Parathyroid adenoma (tissue), 2 donors: ENCODE measurements around the gene BANF1.

ENCODE experiments used
- H2AFZ ChIP-seq: fragments of 300-600 bp; sonication (generic); one replicate; pipeline ENCODE4 v1.7.0; 2017; ENCODE audit warnings: antibody characterized with exemption, mild to moderate bottlenecking
- H3K27ac ChIP-seq: fragments of 300-600 bp; sonication (generic); one replicate; pipeline ENCODE4 v1.7.0; 2017
- H3K27me3 ChIP-seq: fragments of 300-600 bp; sonication (generic); one replicate; pipeline ENCODE4 v1.7.0; 2017; ENCODE audit warnings: low read length; ENCODE audit not compliant: control insufficient read depth, insufficient read depth
- H3K36me3 ChIP-seq: fragments of 300-600 bp; sonication (generic); one replicate; pipeline ENCODE4 v1.7.0; 2017; ENCODE audit warnings: low read length; ENCODE audit not compliant: control insufficient read depth, insufficient read depth
- H3K4me1 ChIP-seq: fragments of 300-600 bp; sonication (generic); one replicate; pipeline ENCODE4 v1.7.0; 2017; ENCODE audit warnings: control low read depth
- H3K4me2 ChIP-seq: fragments of 300-600 bp; sonication (generic); one replicate; pipeline ENCODE4 v1.7.0; 2017; ENCODE audit warnings: low read length
- H3K4me3 ChIP-seq: fragments of 300-600 bp; sonication (generic); one replicate; pipeline ENCODE4 v1.7.0; 2017; ENCODE audit warnings: low read depth, low read length
- H3K79me2 ChIP-seq: fragments of 300-600 bp; sonication (generic); one replicate; pipeline ENCODE4 v1.7.0; 2017; ENCODE audit warnings: control low read depth
- H3K9ac ChIP-seq: fragments of 300-600 bp; sonication (generic); one replicate; pipeline ENCODE4 v1.7.0; 2017; ENCODE audit warnings: mild to moderate bottlenecking
- H3K9me3 ChIP-seq: fragments of 300-600 bp; sonication (generic); one replicate; pipeline ENCODE4 v1.7.0; 2017; ENCODE audit warnings: low read length; ENCODE audit not compliant: control insufficient read depth
- TF ChIP-seq, protein P1 (sequence below): fragments of 300-600 bp; sonication (generic); IDR thresholded peaks from one replicate; pipeline ENCODE4 v1.7.0; 2017; ENCODE audit warnings: antibody characterized with exemption, mild to moderate bottlenecking
- donor health status: primary hyperparathyroidism.

The BANF1 gene

DNA sequence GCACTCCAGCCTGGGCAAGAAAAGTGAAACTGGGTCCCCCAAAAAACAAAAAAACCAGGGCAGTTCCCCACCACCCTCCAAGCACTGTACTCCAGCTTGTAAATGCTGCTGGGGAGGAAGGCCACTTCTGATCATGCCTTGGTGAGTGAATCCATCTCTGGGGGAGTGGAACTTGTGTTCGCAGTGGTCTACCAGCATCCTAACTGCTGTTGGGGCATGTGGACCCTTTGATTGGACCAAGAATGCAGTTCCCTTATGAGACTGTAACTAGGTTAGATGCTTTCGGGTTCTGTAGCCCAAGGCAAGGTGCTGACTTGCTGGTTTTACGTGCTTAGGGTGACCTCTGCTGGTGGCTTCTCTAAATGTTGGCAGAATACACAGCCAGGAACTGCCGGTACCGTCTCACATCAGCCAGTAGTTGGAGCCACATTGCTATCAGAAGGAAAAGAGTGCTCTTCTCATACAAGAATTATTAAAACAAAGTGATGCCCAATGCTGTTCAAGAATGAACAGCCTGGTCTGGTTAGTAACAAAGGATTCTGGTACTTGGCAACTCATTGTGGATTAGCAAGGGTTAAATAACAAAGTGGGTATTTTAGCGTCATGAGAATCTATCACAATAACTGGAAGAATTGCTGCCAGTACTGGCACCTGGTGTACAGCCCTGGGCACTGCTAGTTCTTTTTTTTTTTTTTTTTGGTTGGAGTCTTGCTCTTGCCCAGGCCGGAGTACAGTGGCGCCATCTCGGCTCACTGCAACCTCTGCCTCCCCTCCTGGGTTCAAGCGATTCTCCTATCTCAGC, 13.3 kb upstream of the BANF1 start:
- Histone ChIP-seq H2AFZ (no peak overlapping the region), H3K4me2 (no peak overlapping the region), H3K4me3 (no peak overlapping the region), H3K36me3 (no peaks in the 10 kb centered on the region), H3K9me3 (no peaks in the 10 kb centered on the region), H3K79me2 (no peaks in the 10 kb centered on the region), H3K27ac (peak overlapping the region; percentile 15), H3K9ac (no peak overlapping the region), H3K27me3 (no peaks in the 10 kb centered on the region), H3K4me1 (no peaks in the 10 kb centered on the region)
- TF ChIP-seq, protein P1, sequence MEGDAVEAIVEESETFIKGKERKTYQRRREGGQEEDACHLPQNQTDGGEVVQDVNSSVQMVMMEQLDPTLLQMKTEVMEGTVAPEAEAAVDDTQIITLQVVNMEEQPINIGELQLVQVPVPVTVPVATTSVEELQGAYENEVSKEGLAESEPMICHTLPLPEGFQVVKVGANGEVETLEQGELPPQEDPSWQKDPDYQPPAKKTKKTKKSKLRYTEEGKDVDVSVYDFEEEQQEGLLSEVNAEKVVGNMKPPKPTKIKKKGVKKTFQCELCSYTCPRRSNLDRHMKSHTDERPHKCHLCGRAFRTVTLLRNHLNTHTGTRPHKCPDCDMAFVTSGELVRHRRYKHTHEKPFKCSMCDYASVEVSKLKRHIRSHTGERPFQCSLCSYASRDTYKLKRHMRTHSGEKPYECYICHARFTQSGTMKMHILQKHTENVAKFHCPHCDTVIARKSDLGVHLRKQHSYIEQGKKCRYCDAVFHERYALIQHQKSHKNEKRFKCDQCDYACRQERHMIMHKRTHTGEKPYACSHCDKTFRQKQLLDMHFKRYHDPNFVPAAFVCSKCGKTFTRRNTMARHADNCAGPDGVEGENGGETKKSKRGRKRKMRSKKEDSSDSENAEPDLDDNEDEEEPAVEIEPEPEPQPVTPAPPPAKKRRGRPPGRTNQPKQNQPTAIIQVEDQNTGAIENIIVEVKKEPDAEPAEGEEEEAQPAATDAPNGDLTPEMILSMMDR, result peak; percentile 89

DNA sequence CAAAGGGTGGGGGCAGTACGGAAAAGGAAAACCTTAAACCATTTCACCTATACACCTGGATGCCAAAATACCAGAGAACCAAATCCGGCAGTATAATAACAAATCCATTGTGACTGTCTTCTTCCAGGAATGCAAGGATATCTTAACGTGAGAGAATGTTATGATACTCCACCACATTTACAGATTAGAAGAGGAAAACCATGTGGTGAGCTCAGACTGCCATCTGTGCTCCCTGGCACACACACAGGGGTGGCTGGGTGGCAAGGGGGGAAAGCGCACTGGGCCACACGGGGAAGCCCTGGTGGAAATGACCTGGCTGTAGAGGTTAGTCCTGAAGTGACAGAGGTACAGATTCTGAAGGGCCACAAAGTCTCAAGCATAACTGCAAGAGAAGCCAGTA, 10.2 kb upstream of the BANF1 start:
- no peaks in the 10 kb centered on the region for H3K27me3 ChIP-seq
- TF ChIP-seq, protein P1, result no peak
- H3K4me2 ChIP-seq, result no peak overlapping the region
- H3K79me2 ChIP-seq, result no peaks in the 10 kb centered on the region
- no peak overlapping the region for H3K27ac ChIP-seq
- H3K9ac ChIP-seq, result no peak overlapping the region
- no peak overlapping the region for H2AFZ ChIP-seq
- H3K36me3 ChIP-seq, result no peaks in the 10 kb centered on the region
- no peak overlapping the region for H3K4me3 ChIP-seq
- H3K4me1 ChIP-seq, result no peaks in the 10 kb centered on the region
- no peaks in the 10 kb centered on the region for H3K9me3 ChIP-seq

DNA sequence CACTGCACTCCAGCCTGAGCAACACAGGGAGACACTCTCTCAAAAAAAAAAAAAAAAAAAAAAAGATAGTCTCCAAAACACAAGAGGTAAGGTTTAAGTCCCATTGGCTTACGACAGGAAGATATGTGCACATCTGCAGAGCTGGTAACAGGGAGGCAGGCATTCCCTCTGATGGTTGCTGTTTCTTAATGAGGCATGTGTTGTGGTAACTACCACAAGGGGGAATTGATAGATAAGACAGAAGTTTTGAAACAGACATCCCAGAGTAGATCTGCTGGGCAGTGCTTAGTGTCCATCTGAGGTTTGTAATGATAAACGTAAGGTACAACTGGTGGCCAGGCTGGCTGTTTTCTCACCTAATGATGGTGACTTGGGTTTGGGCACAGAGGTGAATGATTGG, 5.0 kb upstream of the BANF1 start:
- Histone ChIP-seq H3K9me3 (no peaks in the 10 kb centered on the region), H2AFZ (no peak overlapping the region), H3K4me2 (no peak overlapping the region), H3K4me1 (no peaks in the 10 kb centered on the region), H3K4me3 (no peak overlapping the region), H3K27me3 (no peaks in the 10 kb centered on the region), H3K27ac (no peak overlapping the region), H3K79me2 (peaks cover 2% of the 10 kb centered on the region), H3K36me3 (no peaks in the 10 kb centered on the region), H3K9ac (no peak overlapping the region)
- TF ChIP-seq, protein P1, result no peak

DNA sequence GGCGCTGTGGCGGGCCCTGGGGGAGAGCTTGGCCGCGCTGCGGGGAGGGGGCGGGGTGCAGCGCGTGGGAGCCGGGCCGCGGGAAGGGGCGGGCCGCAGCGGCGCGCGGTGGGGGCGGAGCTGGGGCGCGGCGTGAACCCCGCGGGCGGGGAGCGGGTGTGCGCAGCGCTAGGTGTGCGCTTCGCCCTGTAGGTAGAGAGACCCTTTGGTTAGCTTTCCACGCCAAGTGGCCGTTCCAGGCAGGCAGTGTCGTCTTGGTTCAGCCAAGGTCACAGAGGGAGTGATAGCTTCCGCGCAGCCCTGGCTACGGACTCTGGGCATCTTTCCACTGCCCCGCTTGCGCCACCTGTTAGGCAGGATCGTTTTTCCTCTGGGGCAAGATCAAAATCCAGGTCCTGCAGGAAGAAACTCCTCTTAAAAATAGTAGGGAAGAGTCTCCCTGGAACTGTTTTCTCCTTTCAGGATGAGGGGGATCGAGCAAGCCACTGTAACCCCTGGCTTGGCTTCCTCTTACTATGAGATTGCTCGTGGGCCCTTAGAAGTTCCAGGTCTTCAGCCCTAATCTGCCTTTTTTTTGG, 434 bp downstream of the BANF1 start:
- Histone ChIP-seq H3K27me3 (no peaks in the 10 kb centered on the region), H2AFZ (peak overlapping the region; percentile 96), H3K4me1 (no peaks in the 10 kb centered on the region), H3K4me3 (peak overlapping the region; percentile 93), H3K9ac (no peak overlapping the region), H3K27ac (peak overlapping the region; percentile 90), H3K4me2 (peak overlapping the region; percentile 91), H3K9me3 (no peaks in the 10 kb centered on the region), H3K36me3 (no peaks in the 10 kb centered on the region), H3K79me2 (peaks cover 2% of the 10 kb centered on the region)
- TF ChIP-seq, protein P1, result no peak
